Stimulated activated CD4-positive, alpha-beta T cell treated with anti-CD3 and anti-CD28 coated beads, TNF-alpha, amount 100 ng/mL, for 4 hours (primary cell): ENCODE data around the gene SHISAL1.
"Not testable (repeated sequence)": the region's sequence is repeated elsewhere in the genome, so short reads cannot be mapped to it uniquely, and the experiment has no call there.

Experiments used
- DNase-seq, 3 experiments: peaks; one replicate each; pipeline ENCODE4 v3.0.0-alpha.2; 2020; ENCODE audit warnings: low read depth in 3 of 3

SHISAL1 gene

GRCh38 chr22:44237290-44237689, 75.5 kb downstream of the SHISAL1 start:
- no peak for DNase-seq

GRCh38 chr22:44234372-44234771, 78.4 kb downstream of the SHISAL1 start:
- DNase-seq, result not testable (repeated sequence)

- DNase-seq, result no peak
Observed at GRCh38 chr22:44231233-44231632, 81.5 kb downstream of the SHISAL1 start.

- DNase-seq, result no peak
Observed at GRCh38 chr22:44229809-44230208, 82.9 kb downstream of the SHISAL1 start.

- no peak for DNase-seq
Observed at GRCh38 chr22:44229331-44229730, 83.4 kb downstream of the SHISAL1 start.

GRCh38 chr22:44225812-44226211, 86.9 kb downstream of the SHISAL1 start:
- DNase-seq, result no peak

GRCh38 chr22:44225091-44225689, 87.6 kb downstream of the SHISAL1 start:
- DNase-seq, result no peak

- DNase-seq, result no peak
Observed at GRCh38 chr22:44224166-44224565, 88.6 kb downstream of the SHISAL1 start.

GRCh38 chr22:44221710-44222475, 90.9 kb downstream of the SHISAL1 start:
- DNase-seq, result no peak

GRCh38 chr22:44220727-44221680, 91.7 kb downstream of the SHISAL1 start:
- DNase-seq, result no peak

- DNase-seq, result no peak
Observed at GRCh38 chr22:44219101-44219870, 93.5 kb downstream of the SHISAL1 start.

- DNase-seq, result no peak
Observed at GRCh38 chr22:44218071-44218470, 94.7 kb downstream of the SHISAL1 start.

GRCh38 chr22:44217346-44217745, 95.4 kb downstream of the SHISAL1 start:
- DNase-seq, result no peak

GRCh38 chr22:44215287-44215686, 97.5 kb downstream of the SHISAL1 start:
- DNase-seq, result no peak

- DNase-seq, result no peak
Observed at GRCh38 chr22:44214764-44215163, 98.0 kb downstream of the SHISAL1 start.

GRCh38 chr22:44214187-44214586, 98.6 kb downstream of the SHISAL1 start:
- no peak for DNase-seq

GRCh38 chr22:44213489-44214043, 99.2 kb downstream of the SHISAL1 start:
- DNase-seq, result no peak

- no peak for DNase-seq
Observed at GRCh38 chr22:44212936-44213335, 99.8 kb downstream of the SHISAL1 start.

- DNase-seq, result no peak
Observed at GRCh38 chr22:44211946-44212930, 100.5 kb downstream of the SHISAL1 start.
